HG03025 (cell line): ENCODE results near the gene DMKN.
"Not testable (repeated sequence)": the region's sequence is repeated elsewhere in the genome, so short reads cannot be mapped to it uniquely, and the experiment has no call there.

Experiments
- ATAC-seq: cut with Tn5 transposase; IDR thresholded peaks from one replicate; pipeline ENCODE4 v1.9.1; 2021; ENCODE audit warnings: mild to moderate bottlenecking, moderate library complexity; ENCODE audit not compliant: unreplicated experiment, low FRiP score

The DMKN gene

DNA sequence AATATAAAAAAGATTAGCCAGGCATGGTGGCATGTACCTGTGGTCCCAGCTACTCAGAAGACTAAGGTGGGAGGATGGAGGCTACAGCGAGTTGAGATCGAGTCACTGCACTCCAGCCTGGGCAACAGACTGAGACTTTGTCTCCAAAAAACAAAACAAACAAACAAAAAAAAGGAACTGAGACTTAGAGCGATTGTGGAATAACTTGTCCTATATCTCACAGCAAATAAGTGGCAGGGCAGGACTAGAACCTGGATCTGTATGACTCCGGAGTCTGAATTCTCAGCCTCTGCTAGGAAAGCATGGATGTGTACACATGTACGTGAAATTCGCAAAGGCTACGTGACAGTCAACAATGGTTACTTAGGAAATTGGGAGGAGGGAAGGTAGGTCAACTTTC lies 43.3 kb downstream of the DMKN start:
- no peak for ATAC-seq

DNA sequence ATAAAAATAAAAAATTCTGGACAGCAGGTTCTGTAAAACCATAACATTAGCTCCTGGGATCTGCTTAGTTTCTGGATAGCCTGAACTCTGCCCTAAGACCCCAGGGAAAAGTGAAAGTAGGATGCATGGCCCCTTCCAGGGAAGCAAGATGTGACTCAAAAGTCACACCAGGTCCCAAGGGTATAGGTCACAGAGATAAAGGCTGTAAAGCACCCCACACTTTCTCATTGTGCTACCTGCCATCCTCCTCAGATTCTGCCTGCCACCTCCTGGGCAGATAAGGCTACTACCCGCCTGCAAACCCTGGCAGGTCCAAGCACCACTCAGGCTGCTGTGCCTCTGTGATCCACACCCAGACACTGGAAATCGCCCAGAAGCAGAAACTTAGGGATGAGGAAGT lies 44.8 kb downstream of the DMKN start:
- no peak for ATAC-seq

- ATAC-seq = no peak
Observed at GRCh38 chr19:35466259-35466658, 47.2 kb downstream of the DMKN start.

DNA sequence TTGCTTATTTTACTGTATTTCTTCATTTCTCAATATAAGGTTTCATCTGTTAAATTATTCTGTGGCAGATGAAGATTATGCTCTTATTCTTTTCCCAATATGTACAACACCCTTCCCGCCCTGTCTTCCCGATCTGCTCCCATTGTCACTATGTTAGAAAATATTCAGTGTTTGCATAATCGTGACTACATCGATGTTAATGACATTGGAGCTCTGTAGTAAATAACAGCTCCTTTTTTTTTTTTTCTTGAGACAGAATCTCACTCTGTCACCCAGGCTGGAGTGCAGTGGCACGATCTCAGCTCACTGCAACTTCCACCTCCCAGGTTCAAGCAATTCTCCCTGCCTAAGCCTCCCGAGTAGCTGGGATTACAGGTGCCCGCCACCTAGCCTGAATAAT lies 50.5 kb downstream of the DMKN start:
- not testable (repeated sequence) for ATAC-seq

GRCh38 chr19:35462476-35462953 lies 50.9 kb downstream of the DMKN start:
- no peak for ATAC-seq

DNA sequence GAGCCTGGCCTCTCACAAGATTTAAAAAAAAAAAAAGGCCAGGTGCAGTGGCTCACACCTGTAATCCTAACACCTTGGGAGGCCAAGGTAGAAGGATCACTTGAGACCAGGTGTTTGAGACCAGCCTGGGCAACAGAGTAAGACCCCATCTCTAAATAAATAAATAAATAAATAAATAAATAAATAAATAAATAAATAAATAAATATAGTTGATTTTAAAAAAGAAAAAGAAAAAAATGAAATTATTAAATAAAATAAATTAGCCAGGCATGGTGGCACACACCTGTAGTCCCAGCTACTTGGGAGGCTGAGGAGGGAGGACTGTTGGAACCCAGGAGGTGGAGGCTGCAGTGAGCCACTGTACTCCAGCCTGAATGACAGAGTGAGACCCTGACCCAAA lies 51.7 kb downstream of the DMKN start:
- not testable (repeated sequence) for ATAC-seq

GRCh38 chr19:35461060-35461459 lies 52.4 kb downstream of the DMKN start:
- no peak for ATAC-seq

DNA sequence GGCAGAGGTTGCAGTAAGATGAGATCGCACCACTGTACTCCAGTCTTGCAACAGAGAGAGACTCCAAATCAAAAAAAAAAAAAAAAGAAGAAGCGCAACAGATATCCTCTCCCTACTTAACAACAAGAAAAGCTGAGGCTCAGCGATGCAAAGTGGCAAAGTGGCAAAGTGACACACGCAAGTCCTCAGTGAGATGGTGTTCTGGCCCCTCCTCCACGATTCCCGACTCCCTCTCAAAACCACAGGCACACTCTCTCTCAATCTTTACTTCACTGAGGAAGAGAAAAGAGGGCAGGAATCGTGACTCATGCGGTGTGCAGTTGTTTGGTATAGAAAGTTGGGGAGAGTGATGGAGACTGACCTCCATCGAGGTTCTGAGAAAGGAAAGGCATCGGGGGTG lies 52.8 kb downstream of the DMKN start:
- no peak for ATAC-seq

DNA sequence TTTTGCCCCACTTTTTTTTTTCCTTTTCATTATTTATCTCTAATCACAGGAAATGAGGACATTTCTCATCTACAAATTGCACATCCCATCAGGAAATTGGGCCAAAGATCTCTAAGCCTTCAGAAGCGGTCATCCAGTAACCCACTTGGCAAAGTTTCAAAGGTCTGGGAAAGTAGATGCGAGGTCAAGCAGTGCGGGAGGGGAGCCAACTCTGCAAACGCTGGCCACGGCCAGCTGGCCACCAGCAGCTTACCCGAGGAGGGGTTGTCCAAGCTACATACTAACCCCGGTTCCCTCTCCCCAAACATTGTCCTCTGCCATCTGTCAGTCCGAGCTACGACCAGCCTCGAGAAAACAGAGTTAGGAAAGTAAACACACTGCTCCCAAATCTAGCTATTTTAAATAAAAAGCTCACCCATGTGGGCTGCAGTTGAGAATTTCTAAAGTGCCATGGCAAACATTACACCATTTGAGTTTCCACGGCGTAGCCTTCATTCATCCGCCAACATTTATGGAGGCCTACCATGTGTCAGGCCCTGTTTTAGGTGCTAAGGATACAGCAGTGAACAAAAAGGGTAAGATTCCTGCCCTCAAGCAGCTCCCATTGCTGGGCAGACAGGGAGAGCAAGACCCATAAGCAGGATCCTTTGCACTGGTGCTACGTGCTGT lies 53.9 kb downstream of the DMKN start:
- no peak for ATAC-seq

GRCh38 chr19:35458731-35459391 lies 54.6 kb downstream of the DMKN start:
- ATAC-seq = no peak

- ATAC-seq = no peak
Observed at GRCh38 chr19:35458192-35458591, 55.3 kb downstream of the DMKN start.

DNA sequence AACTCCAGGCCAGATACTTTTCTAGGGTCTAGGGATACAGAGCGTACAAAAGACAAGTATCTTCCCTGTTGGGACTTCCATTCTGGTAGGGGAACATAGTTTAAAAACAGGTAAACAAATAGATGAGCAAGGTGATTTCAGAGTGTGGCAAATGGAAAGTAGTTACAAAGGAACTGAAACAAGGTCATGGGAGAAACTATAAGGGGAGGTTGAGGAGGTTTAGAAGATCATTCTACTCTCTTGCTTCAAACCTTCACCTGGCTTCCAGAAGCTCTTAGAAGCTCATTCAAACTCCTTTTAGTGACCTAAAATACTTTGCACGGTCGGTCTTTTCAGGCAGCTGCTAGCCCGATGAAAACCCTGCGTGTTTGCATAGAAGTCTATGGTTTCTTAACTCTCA lies 56.3 kb downstream of the DMKN start:
- no peak for ATAC-seq

GRCh38 chr19:35455616-35456201 lies 57.7 kb downstream of the DMKN start:
- no peak for ATAC-seq

GRCh38 chr19:35454663-35455062 lies 58.8 kb downstream of the DMKN start:
- ATAC-seq = no peak

DNA sequence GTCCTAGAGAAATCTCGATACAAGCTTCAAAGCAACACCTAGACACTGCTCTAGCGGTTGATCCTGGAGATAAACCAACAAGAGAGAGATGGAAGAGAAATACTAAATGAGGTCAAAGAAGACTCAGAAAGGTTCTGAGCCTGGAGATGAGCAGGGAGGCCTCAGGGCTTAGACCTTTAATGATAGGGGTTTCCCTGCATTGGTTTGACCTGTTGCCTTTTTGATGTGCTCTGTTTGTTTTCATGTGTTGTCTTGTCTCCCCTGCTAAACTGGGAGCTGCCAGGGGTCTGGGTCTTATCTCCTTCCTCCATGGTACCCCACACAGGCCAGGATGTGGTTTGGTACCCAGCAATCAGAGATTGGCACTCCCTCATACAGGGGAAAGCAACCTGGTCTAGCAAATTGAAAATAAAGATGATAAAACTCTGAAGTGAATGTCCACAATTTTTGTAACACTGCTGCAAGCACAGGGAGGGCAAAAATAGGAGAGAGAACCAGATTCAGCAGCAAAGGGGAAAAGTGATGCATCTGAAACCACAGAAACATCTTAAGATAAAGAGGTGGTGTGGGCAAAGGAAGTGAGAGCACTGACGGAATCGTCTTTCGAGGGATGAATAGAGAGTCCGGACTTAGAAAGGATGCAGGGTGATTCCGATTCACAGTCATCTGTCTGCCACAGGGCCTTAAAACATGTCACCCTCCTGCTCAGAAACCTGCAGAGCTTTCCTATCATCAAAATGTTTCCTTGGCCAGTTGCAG lies 61.9 kb downstream of the DMKN start:
- no peak for ATAC-seq

GRCh38 chr19:35449359-35450043 lies 63.9 kb downstream of the DMKN start:
- ATAC-seq = no peak

DNA sequence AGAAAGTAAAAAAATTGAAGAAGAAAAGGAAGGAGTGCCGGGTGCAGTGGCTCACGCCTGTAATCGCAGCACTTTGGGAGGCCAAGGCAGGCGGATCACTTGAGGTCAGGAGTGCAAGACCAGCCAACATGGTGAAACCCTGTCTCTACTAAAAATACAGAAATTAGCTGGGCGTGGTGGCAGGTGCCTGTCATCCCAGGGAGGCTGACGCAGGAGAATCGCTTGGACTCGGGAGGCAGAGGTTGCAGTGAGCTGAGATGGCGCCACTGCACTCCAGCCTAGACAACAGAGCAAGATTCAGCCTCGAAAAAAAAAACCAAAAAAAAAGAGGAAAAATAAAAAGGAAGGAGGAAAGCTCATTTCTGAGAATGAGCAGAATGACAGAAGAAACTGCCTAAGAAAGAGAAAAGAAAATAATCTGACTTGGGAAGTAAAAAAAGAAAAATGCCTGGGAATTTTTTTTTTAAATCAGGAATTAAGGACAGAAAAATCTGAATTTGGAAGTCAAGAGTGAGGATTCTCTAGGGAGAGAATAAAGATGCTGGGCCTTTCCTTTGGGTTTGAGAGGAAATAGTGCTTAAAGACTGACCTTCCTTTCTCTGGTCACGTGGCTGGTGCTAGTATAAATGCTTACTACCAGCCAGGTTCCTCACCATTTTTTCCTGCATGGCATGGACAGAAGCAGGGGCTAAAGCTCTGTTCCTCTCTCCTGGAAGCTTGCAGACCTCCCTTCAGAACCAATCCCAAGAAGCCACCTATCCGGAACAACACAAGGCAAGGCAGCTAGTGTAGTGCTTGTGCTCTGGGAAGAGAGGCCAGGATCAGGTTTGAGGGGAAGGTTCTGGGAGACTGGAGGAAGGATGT lies 65.6 kb downstream of the DMKN start, which contains the start of gene FFAR2:
Gene FFAR2, plus strand, starts transcription at position 652 of the 864 bp plus-strand sequence. CDS start 1,458 bp downstream, outside the sequence.
- no peak for ATAC-seq
